Body of pancreas (tissue), 4 donors: ENCODE results near the gene IRS1.

Experiments used
- POLR2A ChIP-seq, 3 donors: fragments of 450-650 bp; IDR thresholded peaks; one replicate each; pipeline ENCODE4 v1.6.1; 2016; ENCODE audit warnings: antibody characterized with exemption in 3 of 3, mild to moderate bottlenecking in 2 of 3
- TF ChIP-seq, protein P1 (sequence below), 7 experiments: fragments of 450-650 bp in 4 of 7; fragments of 200-600 bp in 3 of 7; sonication (generic) in 3 of 7; IDR thresholded peaks; one replicate each; pipeline ENCODE4 v1.5.1; 2016 to 2019; ENCODE audit warnings: antibody characterized with exemption in 7 of 7

- TF ChIP-seq, protein P1, sequence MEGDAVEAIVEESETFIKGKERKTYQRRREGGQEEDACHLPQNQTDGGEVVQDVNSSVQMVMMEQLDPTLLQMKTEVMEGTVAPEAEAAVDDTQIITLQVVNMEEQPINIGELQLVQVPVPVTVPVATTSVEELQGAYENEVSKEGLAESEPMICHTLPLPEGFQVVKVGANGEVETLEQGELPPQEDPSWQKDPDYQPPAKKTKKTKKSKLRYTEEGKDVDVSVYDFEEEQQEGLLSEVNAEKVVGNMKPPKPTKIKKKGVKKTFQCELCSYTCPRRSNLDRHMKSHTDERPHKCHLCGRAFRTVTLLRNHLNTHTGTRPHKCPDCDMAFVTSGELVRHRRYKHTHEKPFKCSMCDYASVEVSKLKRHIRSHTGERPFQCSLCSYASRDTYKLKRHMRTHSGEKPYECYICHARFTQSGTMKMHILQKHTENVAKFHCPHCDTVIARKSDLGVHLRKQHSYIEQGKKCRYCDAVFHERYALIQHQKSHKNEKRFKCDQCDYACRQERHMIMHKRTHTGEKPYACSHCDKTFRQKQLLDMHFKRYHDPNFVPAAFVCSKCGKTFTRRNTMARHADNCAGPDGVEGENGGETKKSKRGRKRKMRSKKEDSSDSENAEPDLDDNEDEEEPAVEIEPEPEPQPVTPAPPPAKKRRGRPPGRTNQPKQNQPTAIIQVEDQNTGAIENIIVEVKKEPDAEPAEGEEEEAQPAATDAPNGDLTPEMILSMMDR (IDR thresholded peaks at IDR 0.05): peak in 3 of 7 experiments; percentile 8 to 24 (median 15)
- no peak for TF ChIP-seq POLR2A (IDR thresholded peaks at IDR 0.05)
These were observed 13.6 kb upstream of the IRS1 start for GRCh38 chr2:226813148-226813701.
